Peyer's patch (tissue), 4 donors: ENCODE measurements around the gene ADAR.

Source experiments
- CTCF ChIP-seq, 6 experiments: fragments of 450-650 bp in 4 of 6; fragments of 200-600 bp in 2 of 6; sonication (generic) in 1 of 6; IDR thresholded peaks; one replicate each; pipeline ENCODE4 v1.5.1; 2017 to 2019; ENCODE audit warnings: antibody characterized with exemption in 6 of 6, mild to moderate bottlenecking in 3 of 6, moderate library complexity in 1 of 6
- POLR2A ChIP-seq, 2 donors: fragments of 450-650 bp; IDR thresholded peaks; one replicate each; pipeline ENCODE4 v1.5.1; 2017; ENCODE audit warnings: antibody characterized with exemption in 2 of 2, mild to moderate bottlenecking in 2 of 2, moderate library complexity in 2 of 2

GRCh38 chr1:154533952-154534844 is 73.8 kb downstream of the ADAR start:
- TF ChIP-seq CTCF (IDR thresholded peaks at IDR 0.05), result peak in 4 of 6 experiments; percentile 31 to 69 (median 63)
- no peak for TF ChIP-seq POLR2A (IDR thresholded peaks at IDR 0.05)
